Ovary (tissue), 10 donors: ENCODE measurements around the gene BAIAP2L1. TPM values are rescaled to one million over a fixed set of nuclear protein-coding genes. Genes with fewer than 3 reads are reported as not detected.
A peak's percentile ranks its signal among the peaks of the same experiment; 100 is the strongest.
"Not testable (repeated sequence)": the region's sequence is repeated elsewhere in the genome, so short reads cannot be mapped to it uniquely, and the experiment has no call there.

ENCODE experiments used
- DNase-seq, 5 donors: peaks; one replicate each; pipeline ENCODE4 v3.0.0-alpha.2; 2019 to 2020
- H3K27ac ChIP-seq, 2 donors: fragments of 200-600 bp; one replicate each; pipeline versions ENCODE4 v1.5.1 to v1.8.0; 2019 to 2022
- H3K27me3 ChIP-seq: fragments of 200-600 bp; one replicate; pipeline ENCODE4 v1.8.0; 2022
- H3K36me3 ChIP-seq: fragments of 200-600 bp; sonication (generic); one replicate; pipeline ENCODE4 v1.5.1; 2019
- H3K4me1 ChIP-seq: one replicate; pipeline ENCODE4 v1.8.1; 2013; ENCODE audit warnings: mild to moderate bottlenecking, moderate library complexity; ENCODE audit not compliant: insufficient read depth
- H3K4me3 ChIP-seq: fragments of 200-600 bp; sonication (generic); one replicate; pipeline ENCODE4 v1.5.1; 2017
- H3K9me3 ChIP-seq, 2 donors: fragments of 200-600 bp in 1 of 2; sonication (generic) in 1 of 2; one replicate each; pipeline versions ENCODE4 v1.5.1 to v1.8.1; 2013 to 2019; ENCODE audit warnings: mild to moderate bottlenecking in 1 of 2, moderate library complexity in 1 of 2
- EP300 ChIP-seq: sonication (generic); formaldehyde crosslinking; IDR thresholded peaks from one replicate; pipeline ENCODE4 v1.6.1; 2017; ENCODE audit warnings: antibody characterized with exemption
- POLR2A ChIP-seq: fragments of 450-650 bp; IDR thresholded peaks from one replicate; pipeline ENCODE4 v1.6.1; 2017; ENCODE audit warnings: antibody characterized with exemption, mild to moderate bottlenecking, moderate library complexity
- WGBS, 3 donors: extraction: QIAGEN DNeasy Blood & Tissue Kit in 1 of 3; methylation state at CpG; one replicate each; pipeline versions ENCODE4 v1.1.5 to v1.1.7; 2013 to 2017; 5-methylcytosine and 5-hydroxymethylcytosine counted together
- intact Hi-C, 4 donors: fragments of 100-400 bp; cut with DNase I; formaldehyde crosslinking; loops; one replicate each; pipeline versions ENCODE4 v1.11.0 to v1.15.1; 2022 to 2023
- long read RNA-seq, 3 donors: library from polyadenylated mRNA in 2 of 3; unstranded in 2 of 3; transcript quantifications; one replicate each; pipeline ENCODE4 v2.0.0 and lab custom pipeline, GENCODE V29; 2021 to 2026
- polyA plus RNA-seq, 2 donors: library from polyadenylated mRNA; stranded (reverse); fragments of 200-250 nt in 1 of 2; fragments of 350-450 nt in 1 of 2; fragmentation: Illumina TruSeq in 1 of 2; extraction: RNeasy Lipid Tissue Mini Kit (QIAGEN cat#74804) in 1 of 2; gene quantifications; one replicate each; pipeline ENCODE4 v1.2.3, GENCODE V29; 2013 to 2014
- total RNA-seq, 7 donors: library from RNA; depleted of rRNA in 2 of 7; stranded (reverse); fragments of >200 nt in 2 of 7; fragmentation: NEBNext Ultra II Directional in 3 of 7; extraction: Animal tissue kit (Norgen Biotek cat#: 25700) in 3 of 7; gene quantifications; one replicate each; pipeline versions ENCODE4 v1.1.0 to v1.2.4, GENCODE V29; 2016 to 2023
- TF ChIP-seq, protein P1 (sequence below), 3 donors: fragments of 450-650 bp in 2 of 3; fragments of 200-600 bp in 1 of 3; IDR thresholded peaks; one replicate each; pipeline versions ENCODE4 v1.5.1 to v1.8.0; 2016 to 2022; ENCODE audit warnings: antibody characterized with exemption in 3 of 3, mild to moderate bottlenecking in 1 of 3
- donor health status: DM: no; HTN: no; CAD: no; lungs with moderate emphysema.
- donor health status: DM: no; HTN: no; CAD: no.
- donor health status: Bipolar disorder and iron deficiency.
- donor health status: DM: yes; HTN: yes; CAD: no.
- donor health status: DM: no; HTN: no; CAD: no.
- donor health status: DM: yes; HTN: yes; CAD: no.

The BAIAP2L1 gene, protein sequence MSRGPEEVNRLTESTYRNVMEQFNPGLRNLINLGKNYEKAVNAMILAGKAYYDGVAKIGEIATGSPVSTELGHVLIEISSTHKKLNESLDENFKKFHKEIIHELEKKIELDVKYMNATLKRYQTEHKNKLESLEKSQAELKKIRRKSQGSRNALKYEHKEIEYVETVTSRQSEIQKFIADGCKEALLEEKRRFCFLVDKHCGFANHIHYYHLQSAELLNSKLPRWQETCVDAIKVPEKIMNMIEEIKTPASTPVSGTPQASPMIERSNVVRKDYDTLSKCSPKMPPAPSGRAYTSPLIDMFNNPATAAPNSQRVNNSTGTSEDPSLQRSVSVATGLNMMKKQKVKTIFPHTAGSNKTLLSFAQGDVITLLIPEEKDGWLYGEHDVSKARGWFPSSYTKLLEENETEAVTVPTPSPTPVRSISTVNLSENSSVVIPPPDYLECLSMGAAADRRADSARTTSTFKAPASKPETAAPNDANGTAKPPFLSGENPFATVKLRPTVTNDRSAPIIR
- total RNA-seq = 1 to 10 TPM in 6 of 7 donors, under 1 TPM in 1; 0.73 to 7.9 (median 1.9) TPM
- polyA plus RNA-seq = 1 to 10 TPM; 1.3 to 7.1 TPM
- long read RNA-seq, donor 1, partial matches to known transcripts = 0 of 6 reads
- long read RNA-seq, donor 1, other reads (novel, unspliced or antisense) = 6 of 6 reads
- long read RNA-seq, donor 2, transcript BAIAP2L1-201 (14 exons, 3,622 nt) = major isoform, 8 of 26 reads
- long read RNA-seq, donor 2, partial matches to known transcripts = 18 of 26 reads
- long read RNA-seq, donor 2, other reads (novel, unspliced or antisense) = 0 of 26 reads
- long read RNA-seq, donor 3, partial matches to known transcripts = 1 of 6 reads
- long read RNA-seq, donor 3, other reads (novel, unspliced or antisense) = 4 of 6 reads

GRCh38 chr7:98400542-98401340 lies at the start of gene BAIAP2L1:
Gene BAIAP2L1, minus strand, starts transcription at chr7:98401090. Its CDS starts 238 bp downstream, at chr7:98400852.
- 1% methylated on average over 68 to 76 of the region's 76 CpGs for WGBS, 3 donors
- Histone ChIP-seq H3K27ac (no peak within 1 kb of the TSS), H3K27me3 (no peaks in the 10 kb centered on the region), H3K4me1 (peaks cover 3% of the 10 kb centered on the region), H3K9me3 (no peaks in the 10 kb centered on the region), H3K36me3 (no peaks in the 10 kb centered on the region), H3K4me3 (peak within 1 kb of the TSS; percentile 43)
- peak; percentile 52 to 81 (median 62) for DNase-seq
- intact Hi-C loops = no loop called here
- TF ChIP-seq EP300 = no peak
- TF ChIP-seq, protein P1, sequence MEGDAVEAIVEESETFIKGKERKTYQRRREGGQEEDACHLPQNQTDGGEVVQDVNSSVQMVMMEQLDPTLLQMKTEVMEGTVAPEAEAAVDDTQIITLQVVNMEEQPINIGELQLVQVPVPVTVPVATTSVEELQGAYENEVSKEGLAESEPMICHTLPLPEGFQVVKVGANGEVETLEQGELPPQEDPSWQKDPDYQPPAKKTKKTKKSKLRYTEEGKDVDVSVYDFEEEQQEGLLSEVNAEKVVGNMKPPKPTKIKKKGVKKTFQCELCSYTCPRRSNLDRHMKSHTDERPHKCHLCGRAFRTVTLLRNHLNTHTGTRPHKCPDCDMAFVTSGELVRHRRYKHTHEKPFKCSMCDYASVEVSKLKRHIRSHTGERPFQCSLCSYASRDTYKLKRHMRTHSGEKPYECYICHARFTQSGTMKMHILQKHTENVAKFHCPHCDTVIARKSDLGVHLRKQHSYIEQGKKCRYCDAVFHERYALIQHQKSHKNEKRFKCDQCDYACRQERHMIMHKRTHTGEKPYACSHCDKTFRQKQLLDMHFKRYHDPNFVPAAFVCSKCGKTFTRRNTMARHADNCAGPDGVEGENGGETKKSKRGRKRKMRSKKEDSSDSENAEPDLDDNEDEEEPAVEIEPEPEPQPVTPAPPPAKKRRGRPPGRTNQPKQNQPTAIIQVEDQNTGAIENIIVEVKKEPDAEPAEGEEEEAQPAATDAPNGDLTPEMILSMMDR (IDR thresholded peaks at IDR 0.05) = no peak

- no peak overlapping the region for H3K27ac ChIP-seq
- H3K36me3 ChIP-seq = no peaks in the 10 kb centered on the region
- DNase-seq = no peak
- no peak overlapping the region for H3K4me3 ChIP-seq
- WGBS, 3 donors = 54 to 56% (median 54%) methylated on average over 7 of the region's 7 CpGs
- no peaks in the 10 kb centered on the region for H3K9me3 ChIP-seq
- no peaks in the 10 kb centered on the region for H3K27me3 ChIP-seq
- TF ChIP-seq POLR2A (no peak), EP300 (no peak)
- TF ChIP-seq, protein P1 (IDR thresholded peaks at IDR 0.05) = no peak
- no peaks in the 10 kb centered on the region for H3K4me1 ChIP-seq
- intact Hi-C loops = loop anchor here in 1 of 4 donors (5.0 kb wide), 1 partner anchor 49 kb away; no protein-coding TSS in a partner anchor
Measured at GRCh38 chr7:98448766-98449165, 47.9 kb upstream of the BAIAP2L1 start.

DNA sequence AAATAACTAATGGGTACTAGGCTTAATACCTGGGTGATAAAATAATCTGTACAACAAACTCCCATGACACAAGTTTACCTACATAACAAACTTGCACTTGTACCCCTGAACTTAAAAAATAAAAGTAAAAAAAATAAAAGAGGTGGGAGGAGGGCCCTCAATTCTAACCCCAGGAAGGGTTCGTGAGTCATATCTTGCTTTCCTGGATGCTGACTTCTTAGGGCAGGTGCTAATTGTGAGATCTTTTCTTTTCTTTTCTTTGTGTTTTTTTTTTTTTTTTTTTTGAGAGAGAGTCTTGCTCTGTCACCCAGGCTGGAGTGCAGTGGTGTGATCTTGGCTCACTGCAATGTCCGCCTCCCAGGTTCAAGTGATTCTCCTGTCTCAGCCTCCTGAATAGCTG lies 40.1 kb upstream of the BAIAP2L1 start:
- H3K27me3 ChIP-seq, H3K27ac ChIP-seq, H3K4me1 ChIP-seq, H3K4me3 ChIP-seq, H3K36me3 ChIP-seq, H3K9me3 ChIP-seq, intact Hi-C loops, DNase-seq: not testable (repeated sequence)
- 70 to 87% (median 81%) methylated on average over 2 of the region's 2 CpGs for WGBS, 3 donors

DNA sequence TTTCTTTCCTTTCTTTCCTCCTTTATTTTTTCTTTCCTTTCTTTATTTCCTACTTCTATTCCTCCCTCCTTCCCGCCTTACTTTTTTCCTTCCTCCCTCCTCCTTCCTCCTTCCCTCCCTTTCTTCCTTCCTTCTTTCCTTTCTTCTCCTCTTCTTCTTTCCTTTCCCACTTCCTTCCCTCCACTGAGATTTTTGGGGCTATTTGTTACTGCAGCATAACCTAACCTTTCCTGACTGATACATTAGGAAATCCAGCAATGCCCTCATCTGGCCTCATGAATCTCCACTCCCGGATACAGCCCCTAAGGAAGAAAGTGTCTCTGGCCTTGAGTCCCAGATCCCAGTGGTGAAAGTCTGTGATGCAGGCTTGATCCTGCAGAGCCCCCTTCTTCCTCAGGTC lies 38.6 kb upstream of the BAIAP2L1 start:
- 28 to 39% (median 36%) methylated on average over 2 of the region's 2 CpGs for WGBS, 3 donors
- H3K4me1 ChIP-seq = no peaks in the 10 kb centered on the region
- no peaks in the 10 kb centered on the region for H3K9me3 ChIP-seq
- no peak overlapping the region for H3K4me3 ChIP-seq
- no peaks in the 10 kb centered on the region for H3K36me3 ChIP-seq
- no peaks in the 10 kb centered on the region for H3K27me3 ChIP-seq
- intact Hi-C loops = loop anchor here in 2 of 4 donors (10.0 kb wide), 1 partner anchor 405 kb away; no protein-coding TSS in a partner anchor
- no peak overlapping the region for H3K27ac ChIP-seq
- TF ChIP-seq POLR2A (no peak), EP300 (no peak)
- TF ChIP-seq, protein P1 (IDR thresholded peaks at IDR 0.05) = no peak
- no peak for DNase-seq
